ENCODE measurements around the gene PIP5K1B.

DNA sequence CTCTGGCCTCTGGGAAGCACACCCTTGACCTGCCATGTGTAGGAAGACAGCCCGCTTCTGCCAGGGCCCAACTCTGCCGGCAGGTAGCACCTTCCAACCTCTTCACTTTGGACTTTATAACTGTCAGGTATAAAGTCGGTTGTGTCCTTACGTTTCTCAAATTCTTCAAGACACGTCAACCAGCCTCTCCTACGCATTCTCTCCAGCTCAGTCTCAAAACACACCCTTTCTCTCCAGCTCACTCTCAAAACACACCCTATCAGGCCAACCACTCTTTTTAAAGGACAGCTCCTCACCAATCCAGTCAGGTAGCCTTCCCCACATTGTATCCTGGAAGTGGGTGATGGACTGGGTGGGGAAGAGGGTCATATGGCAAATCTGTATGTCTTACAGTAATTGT lies 344.1 kb downstream of the PIP5K1B start:
- TF ChIP-seq POLR2A (IDR thresholded peaks at IDR 0.05) = no peak
- TF ChIP-seq, protein P1, sequence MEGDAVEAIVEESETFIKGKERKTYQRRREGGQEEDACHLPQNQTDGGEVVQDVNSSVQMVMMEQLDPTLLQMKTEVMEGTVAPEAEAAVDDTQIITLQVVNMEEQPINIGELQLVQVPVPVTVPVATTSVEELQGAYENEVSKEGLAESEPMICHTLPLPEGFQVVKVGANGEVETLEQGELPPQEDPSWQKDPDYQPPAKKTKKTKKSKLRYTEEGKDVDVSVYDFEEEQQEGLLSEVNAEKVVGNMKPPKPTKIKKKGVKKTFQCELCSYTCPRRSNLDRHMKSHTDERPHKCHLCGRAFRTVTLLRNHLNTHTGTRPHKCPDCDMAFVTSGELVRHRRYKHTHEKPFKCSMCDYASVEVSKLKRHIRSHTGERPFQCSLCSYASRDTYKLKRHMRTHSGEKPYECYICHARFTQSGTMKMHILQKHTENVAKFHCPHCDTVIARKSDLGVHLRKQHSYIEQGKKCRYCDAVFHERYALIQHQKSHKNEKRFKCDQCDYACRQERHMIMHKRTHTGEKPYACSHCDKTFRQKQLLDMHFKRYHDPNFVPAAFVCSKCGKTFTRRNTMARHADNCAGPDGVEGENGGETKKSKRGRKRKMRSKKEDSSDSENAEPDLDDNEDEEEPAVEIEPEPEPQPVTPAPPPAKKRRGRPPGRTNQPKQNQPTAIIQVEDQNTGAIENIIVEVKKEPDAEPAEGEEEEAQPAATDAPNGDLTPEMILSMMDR (IDR thresholded peaks at IDR 0.05) = no peak

Data from uterus (tissue), 2 donors.